ENCODE measurements around the gene AHDC1. TPM values are rescaled to one million over a fixed set of nuclear protein-coding genes. Genes with fewer than 3 reads are reported as not detected.

AHDC1 gene
- total and polyA plus RNA-seq, 2 of the 13 experiments (the other 11 are each of a cell fraction or from before 2014, with no cell fraction given): 1.0 to 2.7 TPM

GRCh38 chr1:27554293-27554692 is 49.7 kb downstream of the AHDC1 start (continued):
- TF ChIP-seq, protein P1, sequence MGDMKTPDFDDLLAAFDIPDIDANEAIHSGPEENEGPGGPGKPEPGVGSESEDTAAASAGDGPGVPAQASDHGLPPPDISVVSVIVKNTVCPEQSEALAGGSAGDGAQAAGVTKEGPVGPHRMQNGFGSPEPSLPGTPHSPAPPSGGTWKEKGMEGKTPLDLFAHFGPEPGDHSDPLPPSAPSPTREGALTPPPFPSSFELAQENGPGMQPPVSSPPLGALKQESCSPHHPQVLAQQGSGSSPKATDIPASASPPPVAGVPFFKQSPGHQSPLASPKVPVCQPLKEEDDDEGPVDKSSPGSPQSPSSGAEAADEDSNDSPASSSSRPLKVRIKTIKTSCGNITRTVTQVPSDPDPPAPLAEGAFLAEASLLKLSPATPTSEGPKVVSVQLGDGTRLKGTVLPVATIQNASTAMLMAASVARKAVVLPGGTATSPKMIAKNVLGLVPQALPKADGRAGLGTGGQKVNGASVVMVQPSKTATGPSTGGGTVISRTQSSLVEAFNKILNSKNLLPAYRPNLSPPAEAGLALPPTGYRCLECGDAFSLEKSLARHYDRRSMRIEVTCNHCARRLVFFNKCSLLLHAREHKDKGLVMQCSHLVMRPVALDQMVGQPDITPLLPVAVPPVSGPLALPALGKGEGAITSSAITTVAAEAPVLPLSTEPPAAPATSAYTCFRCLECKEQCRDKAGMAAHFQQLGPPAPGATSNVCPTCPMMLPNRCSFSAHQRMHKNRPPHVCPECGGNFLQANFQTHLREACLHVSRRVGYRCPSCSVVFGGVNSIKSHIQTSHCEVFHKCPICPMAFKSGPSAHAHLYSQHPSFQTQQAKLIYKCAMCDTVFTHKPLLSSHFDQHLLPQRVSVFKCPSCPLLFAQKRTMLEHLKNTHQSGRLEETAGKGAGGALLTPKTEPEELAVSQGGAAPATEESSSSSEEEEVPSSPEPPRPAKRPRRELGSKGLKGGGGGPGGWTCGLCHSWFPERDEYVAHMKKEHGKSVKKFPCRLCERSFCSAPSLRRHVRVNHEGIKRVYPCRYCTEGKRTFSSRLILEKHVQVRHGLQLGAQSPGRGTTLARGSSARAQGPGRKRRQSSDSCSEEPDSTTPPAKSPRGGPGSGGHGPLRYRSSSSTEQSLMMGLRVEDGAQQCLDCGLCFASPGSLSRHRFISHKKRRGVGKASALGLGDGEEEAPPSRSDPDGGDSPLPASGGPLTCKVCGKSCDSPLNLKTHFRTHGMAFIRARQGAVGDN (CRISPR knock-in tag; IDR thresholded peaks at IDR 0.05): 0 out of 2 replicates have a peak, but pooled peaks have one; percentile 17
- TF ChIP-seq, protein P2, sequence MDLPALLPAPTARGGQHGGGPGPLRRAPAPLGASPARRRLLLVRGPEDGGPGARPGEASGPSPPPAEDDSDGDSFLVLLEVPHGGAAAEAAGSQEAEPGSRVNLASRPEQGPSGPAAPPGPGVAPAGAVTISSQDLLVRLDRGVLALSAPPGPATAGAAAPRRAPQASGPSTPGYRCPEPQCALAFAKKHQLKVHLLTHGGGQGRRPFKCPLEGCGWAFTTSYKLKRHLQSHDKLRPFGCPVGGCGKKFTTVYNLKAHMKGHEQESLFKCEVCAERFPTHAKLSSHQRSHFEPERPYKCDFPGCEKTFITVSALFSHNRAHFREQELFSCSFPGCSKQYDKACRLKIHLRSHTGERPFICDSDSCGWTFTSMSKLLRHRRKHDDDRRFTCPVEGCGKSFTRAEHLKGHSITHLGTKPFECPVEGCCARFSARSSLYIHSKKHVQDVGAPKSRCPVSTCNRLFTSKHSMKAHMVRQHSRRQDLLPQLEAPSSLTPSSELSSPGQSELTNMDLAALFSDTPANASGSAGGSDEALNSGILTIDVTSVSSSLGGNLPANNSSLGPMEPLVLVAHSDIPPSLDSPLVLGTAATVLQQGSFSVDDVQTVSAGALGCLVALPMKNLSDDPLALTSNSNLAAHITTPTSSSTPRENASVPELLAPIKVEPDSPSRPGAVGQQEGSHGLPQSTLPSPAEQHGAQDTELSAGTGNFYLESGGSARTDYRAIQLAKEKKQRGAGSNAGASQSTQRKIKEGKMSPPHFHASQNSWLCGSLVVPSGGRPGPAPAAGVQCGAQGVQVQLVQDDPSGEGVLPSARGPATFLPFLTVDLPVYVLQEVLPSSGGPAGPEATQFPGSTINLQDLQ (CRISPR knock-in tag; IDR thresholded peaks at IDR 0.05): no peak
- TF ChIP-seq KLF11 (CRISPR knock-in tag; IDR thresholded peaks at IDR 0.05) (no peak), ESRRA (CRISPR knock-in tag; IDR thresholded peaks at IDR 0.05; ENCODE audit: low read depth) (no peak), FOXA3 (CRISPR knock-in tag; IDR thresholded peaks at IDR 0.05) (peak; percentile 81), NFKB2 (CRISPR knock-in tag; IDR thresholded peaks at IDR 0.05; ENCODE audit: borderline replicate concordance) (no peak), ZNF337 (CRISPR knock-in tag; IDR thresholded peaks at IDR 0.05; ENCODE audit: borderline replicate concordance, low read depth) (no peak), SOX5 (CRISPR knock-in tag; IDR thresholded peaks at IDR 0.05; ENCODE audit: borderline replicate concordance) (peak; percentile 11; the same call in 1 of the 2 replicates), ZNF263 (CRISPR knock-in tag; IDR thresholded peaks at IDR 0.05) (peak; percentile 34; the same call in 1 of the 2 replicates), ZNF331 (CRISPR knock-in tag; IDR thresholded peaks at IDR 0.05) (no peak), MED1 (CRISPR knock-in tag; IDR thresholded peaks at IDR 0.05) (peak; percentile 52; the same call in 1 of the 2 replicates), ZFP91 (CRISPR knock-in tag; IDR thresholded peaks at IDR 0.05; ENCODE audit: borderline replicate concordance) (peak; percentile 15; the same call in 1 of the 2 replicates), IKZF5 (CRISPR knock-in tag; IDR thresholded peaks at IDR 0.05) (peak; percentile 65), ZNF709 (CRISPR knock-in tag; IDR thresholded peaks at IDR 0.05) (no peak), ZFX (CRISPR knock-in tag; IDR thresholded peaks at IDR 0.05; ENCODE audit: low read depth) (peak; percentile 43; the same call in 1 of the 2 replicates), IKZF4 (CRISPR knock-in tag; IDR thresholded peaks at IDR 0.05; ENCODE audit: borderline replicate concordance, low read depth, not compliant biosample characterization) (no peak), FOXP1 (IDR thresholded peaks at IDR 0.05) (peak; percentile 44; the same call in 1 of the 2 replicates), FOXP1 (CRISPR knock-in tag; IDR thresholded peaks at IDR 0.05) (peak; percentile 91)
- TF ChIP-seq, protein P3, sequence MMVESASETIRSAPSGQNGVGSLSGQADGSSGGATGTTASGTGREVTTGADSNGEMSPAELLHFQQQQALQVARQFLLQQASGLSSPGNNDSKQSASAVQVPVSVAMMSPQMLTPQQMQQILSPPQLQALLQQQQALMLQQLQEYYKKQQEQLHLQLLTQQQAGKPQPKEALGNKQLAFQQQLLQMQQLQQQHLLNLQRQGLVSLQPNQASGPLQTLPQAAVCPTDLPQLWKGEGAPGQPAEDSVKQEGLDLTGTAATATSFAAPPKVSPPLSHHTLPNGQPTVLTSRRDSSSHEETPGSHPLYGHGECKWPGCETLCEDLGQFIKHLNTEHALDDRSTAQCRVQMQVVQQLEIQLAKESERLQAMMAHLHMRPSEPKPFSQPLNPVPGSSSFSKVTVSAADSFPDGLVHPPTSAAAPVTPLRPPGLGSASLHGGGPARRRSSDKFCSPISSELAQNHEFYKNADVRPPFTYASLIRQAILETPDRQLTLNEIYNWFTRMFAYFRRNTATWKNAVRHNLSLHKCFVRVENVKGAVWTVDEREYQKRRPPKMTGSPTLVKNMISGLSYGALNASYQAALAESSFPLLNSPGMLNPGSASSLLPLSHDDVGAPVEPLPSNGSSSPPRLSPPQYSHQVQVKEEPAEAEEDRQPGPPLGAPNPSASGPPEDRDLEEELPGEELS (CRISPR knock-in tag; IDR thresholded peaks at IDR 0.05): peak; percentile 86

Measured in HepG2 (cell line).